ENCODE measurements around the gene PHRF1.

The PHRF1 gene

GRCh38 chr11:608791-609251 is 32.6 kb downstream of the PHRF1 start:
- no peak for TF ChIP-seq CTCF (IDR thresholded peaks at IDR 0.05; ENCODE audit: low read depth, low read length)
- no peak for DNase-seq (ENCODE audit: extremely low read depth, low read depth)

- DNase-seq (ENCODE audit: extremely low read depth, low read depth): no peak
- no peak for TF ChIP-seq CTCF (IDR thresholded peaks at IDR 0.05; ENCODE audit: low read depth, low read length)
These were observed 33.1 kb downstream of the PHRF1 start for GRCh38 chr11:609341-609811.

GRCh38 chr11:610146-610801 is 34.0 kb downstream of the PHRF1 start:
- TF ChIP-seq CTCF (IDR thresholded peaks at IDR 0.05; ENCODE audit: low read depth, low read length): no peak
- DNase-seq (ENCODE audit: extremely low read depth, low read depth): no peak

- no peak for DNase-seq (ENCODE audit: extremely low read depth, low read depth)
- TF ChIP-seq CTCF (IDR thresholded peaks at IDR 0.05; ENCODE audit: low read depth, low read length): no peak
These were observed 35.0 kb downstream of the PHRF1 start for GRCh38 chr11:611001-611996.

- no peak for DNase-seq (ENCODE audit: extremely low read depth, low read depth)
- peak; percentile 4 for TF ChIP-seq CTCF (IDR thresholded peaks at IDR 0.05; ENCODE audit: low read depth, low read length)
These were observed 36.1 kb downstream of the PHRF1 start for GRCh38 chr11:612201-612960.

- DNase-seq (ENCODE audit: extremely low read depth, low read depth): no peak
- no peak for TF ChIP-seq CTCF (IDR thresholded peaks at IDR 0.05; ENCODE audit: low read depth, low read length)
These were observed 36.7 kb downstream of the PHRF1 start for GRCh38 chr11:612961-613300.
